HG02610 (cell line): ENCODE results near the gene FDXACB1.

Experiments used
- ATAC-seq: cut with Tn5 transposase; IDR thresholded peaks from one replicate; pipeline ENCODE4 v1.9.1; 2021; ENCODE audit warnings: mild to moderate bottlenecking, moderate library complexity; ENCODE audit not compliant: unreplicated experiment

The FDXACB1 gene

DNA sequence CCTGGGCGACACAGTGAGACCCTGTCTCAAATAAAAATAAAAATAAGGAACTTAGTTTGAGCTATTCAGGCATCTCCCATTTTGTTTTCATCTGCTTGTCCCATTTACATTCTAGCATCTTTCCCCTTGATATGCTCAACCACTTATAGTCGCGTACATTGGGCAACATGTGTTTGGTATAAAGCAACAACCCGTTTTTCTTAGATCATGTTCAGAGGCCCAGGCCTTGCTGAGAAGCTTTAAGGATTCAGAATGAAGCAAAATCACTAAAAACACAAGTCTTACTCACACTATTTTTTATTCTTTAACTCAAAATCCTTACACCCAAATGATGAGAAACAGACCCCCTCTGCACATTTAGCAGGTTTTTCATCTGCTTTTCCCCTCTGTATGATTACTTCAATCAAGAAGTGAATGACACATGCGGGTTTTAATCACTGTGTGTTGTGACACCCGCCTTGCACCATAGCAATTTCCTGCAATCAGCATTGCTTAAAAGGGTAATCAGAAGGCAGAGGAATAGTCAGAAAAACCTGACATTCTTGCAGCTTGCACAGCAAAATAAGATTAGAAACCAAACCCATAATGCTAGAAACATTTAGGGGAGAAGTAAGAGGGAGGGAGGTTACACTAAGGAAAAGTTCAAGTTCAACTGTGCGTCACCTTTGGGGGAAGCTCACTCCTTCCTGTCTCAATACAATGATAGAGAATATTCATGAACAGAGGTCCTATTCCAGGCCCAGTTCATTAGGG, 33.5 kb downstream of the FDXACB1 start:
- no peak for ATAC-seq

- no peak for ATAC-seq
Observed at GRCh38 chr11:111843661-111844060, 35.3 kb downstream of the FDXACB1 start.

DNA sequence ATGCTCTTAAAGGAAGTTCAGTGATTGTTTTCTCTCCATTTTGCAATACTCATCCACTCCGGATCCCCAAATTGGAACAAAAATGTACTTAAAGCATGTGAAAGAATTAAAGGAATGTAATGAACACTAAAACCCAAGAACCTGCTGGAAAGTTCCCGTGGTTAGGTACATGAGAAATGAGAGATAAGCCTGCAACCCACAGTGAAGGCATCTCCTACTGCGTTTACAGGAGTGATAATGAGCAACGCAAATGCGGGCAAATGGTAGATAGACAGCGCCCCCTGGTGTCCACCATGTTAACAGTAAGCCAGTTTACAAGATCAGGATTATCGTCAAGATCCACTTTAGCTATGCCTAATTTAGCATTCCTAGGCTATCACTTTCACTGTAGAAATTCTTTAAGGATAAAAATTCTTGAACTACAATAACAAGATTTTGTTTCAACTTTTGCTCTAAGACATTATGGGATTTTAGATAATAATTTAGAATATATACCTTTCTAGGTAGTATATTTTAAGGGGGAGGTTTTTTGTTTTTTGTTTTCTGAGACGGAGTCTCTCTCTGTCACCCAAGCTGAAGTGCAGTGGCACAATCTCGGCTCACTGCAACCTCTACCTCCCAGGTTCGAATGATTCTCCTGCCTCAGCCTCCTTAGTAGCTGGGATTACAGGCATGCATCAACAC, 37.5 kb downstream of the FDXACB1 start:
- ATAC-seq, result peak; percentile 46

DNA sequence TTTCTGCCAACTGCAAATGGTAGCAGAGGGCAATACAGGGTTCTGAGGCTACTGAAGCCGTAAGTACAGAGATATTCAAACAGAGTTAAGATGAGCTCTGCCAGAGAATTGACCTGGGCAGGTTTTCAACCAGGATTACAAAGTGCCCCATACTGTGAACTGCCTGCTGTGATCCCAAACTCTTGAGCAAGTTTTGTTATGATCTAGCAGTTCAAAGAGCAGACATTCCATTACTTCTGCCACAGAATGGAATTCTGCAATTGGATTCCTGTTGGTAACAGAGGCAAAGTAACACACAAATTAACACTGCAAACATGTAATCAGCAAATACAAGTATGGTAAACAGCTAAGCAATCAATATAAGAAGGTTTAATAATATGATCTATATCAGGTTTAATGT, 38.8 kb downstream of the FDXACB1 start:
- ATAC-seq, result no peak

GRCh38 chr11:111838054-111838453, 40.9 kb downstream of the FDXACB1 start:
- no peak for ATAC-seq

GRCh38 chr11:111837366-111837891, 41.5 kb downstream of the FDXACB1 start:
- ATAC-seq, result no peak

DNA sequence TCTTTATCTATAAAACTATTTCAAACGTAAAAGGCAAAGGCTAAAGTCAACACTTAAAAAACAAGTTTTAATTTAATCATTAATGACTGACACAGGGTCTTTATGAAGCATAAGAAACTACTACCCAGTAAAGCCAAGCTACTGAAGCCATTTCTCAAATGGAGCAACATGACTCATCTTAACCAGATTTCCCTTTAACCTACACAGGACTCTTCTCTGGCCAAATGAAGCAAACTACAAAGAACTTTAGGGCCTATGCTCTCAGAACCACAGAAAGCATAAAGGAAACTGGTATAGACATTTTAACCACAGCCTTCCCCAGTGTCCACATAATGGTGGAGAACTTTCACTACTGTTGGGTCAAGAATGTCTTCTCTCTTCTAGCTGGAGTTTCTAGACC, 42.2 kb downstream of the FDXACB1 start:
- ATAC-seq, result peak; percentile 86

GRCh38 chr11:111836162-111836561, 42.8 kb downstream of the FDXACB1 start:
- no peak for ATAC-seq

DNA sequence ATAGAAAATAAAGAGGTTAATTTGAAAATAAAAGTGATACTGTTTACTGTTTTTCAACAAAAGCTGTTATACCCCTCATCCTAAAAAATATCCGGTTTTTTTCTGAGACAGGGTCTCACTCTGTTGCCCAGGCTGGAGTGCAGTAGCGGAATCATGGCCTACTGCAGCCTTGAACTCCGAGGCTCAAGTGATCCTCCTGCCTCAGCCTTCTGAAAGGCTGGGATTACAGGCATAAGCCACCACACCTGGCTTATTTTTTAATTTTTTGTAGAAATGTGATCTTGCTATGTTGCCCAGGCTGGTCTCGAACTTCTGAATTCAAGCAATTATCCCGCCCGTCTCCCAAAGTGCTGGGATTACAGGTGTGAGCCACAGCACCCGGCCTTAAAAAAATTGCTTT, 43.3 kb downstream of the FDXACB1 start:
- no peak for ATAC-seq

- ATAC-seq, result no peak
Observed at GRCh38 chr11:111834432-111835163, 44.4 kb downstream of the FDXACB1 start.

DNA sequence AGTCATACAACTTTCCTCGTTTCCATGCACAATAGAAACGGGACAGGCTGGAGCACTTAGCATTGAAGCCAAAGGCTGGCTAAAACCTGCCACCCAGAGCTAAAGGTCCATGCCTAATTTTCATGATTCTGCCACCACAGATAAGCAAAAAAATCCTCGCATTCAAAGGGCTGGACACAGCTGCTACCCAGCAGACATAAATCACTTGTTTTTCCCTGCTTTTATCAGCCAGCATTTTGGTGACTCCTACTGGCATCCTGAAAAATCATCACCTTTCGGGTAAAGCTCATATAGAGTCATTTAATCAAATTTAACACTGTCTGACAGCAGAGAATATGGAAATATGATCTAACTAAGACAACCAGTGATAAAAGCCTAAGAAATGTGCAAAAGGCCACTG, 45.4 kb downstream of the FDXACB1 start:
- no peak for ATAC-seq

- peak; percentile 81 for ATAC-seq
Observed at GRCh38 chr11:111829185-111829968, 49.6 kb downstream of the FDXACB1 start.

- ATAC-seq, result no peak
Observed at GRCh38 chr11:111826322-111826950, 52.5 kb downstream of the FDXACB1 start.
